ENCODE measurements around the gene ZNF319.

- TF ChIP-seq CTCF (conservative IDR thresholded peaks at IDR 0.05; ENCODE audit: low read depth in 2 of 2) (no peak), EZH2 (IDR thresholded peaks at IDR 0.05; ENCODE audit: low read depth, unreplicated experiment) (no peak)
These were observed 52.4 kb downstream of the ZNF319 start for GRCh38 chr16:57948027-57948426.
